ENCODE data around the gene TPST2. TPM values are rescaled to one million over a fixed set of nuclear protein-coding genes. Genes with fewer than 3 reads are reported as not detected.

Gene TPST2
- total RNA-seq, 1 experiment from 2014 or later, result 11.8 TPM

GRCh38 chr22:26558248-26558895 is 31.6 kb downstream of the TPST2 start (continued):
- TF ChIP-seq REST (IDR thresholded peaks at IDR 0.05; ENCODE audit: low read depth) (no peak), TCF7L2 (IDR thresholded peaks at IDR 0.05; ENCODE audit: borderline replicate concordance, extremely low read depth, insufficient read depth, insufficient read length) (no peak), ZNF274 (IDR thresholded peaks at IDR 0.05; ENCODE audit: low read depth, low read length) (no peak), ZBTB33 (IDR thresholded peaks at IDR 0.05; ENCODE audit: extremely low read depth, insufficient replicate concordance, low read length) (no peak)

GRCh38 chr22:26556904-26557303 is 33.0 kb downstream of the TPST2 start:
- DNase-seq (ENCODE audit: low read depth, low spot score), result no peak
- no peak overlapping the region for H3K4me3 ChIP-seq (replicated peaks in 1 of 2; ENCODE audit: low read depth in 1 of 2, low read length in 2 of 2)
- H3K9ac ChIP-seq (ENCODE audit: low read length), result no peak overlapping the region
- no peak overlapping the region for H3K27ac ChIP-seq (ENCODE audit: low read depth, low read length)
- no peaks in the 10 kb centered on the region for H3K27me3 ChIP-seq (ENCODE audit: insufficient read depth, low read length)
- ChIA-PET CTCF (no interaction called here), RAD21 (ENCODE audit: low non-redundant PET in 1 of 2, low total read pairs in 2 of 2, uncharacterized antibody in 2 of 2, unreplicated experiment in 2 of 2) (no interaction called here), POLR2A (no interaction called here)
- no peaks in the 10 kb centered on the region for H3K9me3 ChIP-seq (ENCODE audit: control insufficient read depth in 1 of 2, insufficient read depth in 1 of 2, low read depth in 1 of 2, low read length in 2 of 2)
- H3K4me1 ChIP-seq (ENCODE audit: control insufficient read depth in 1 of 2, insufficient read depth in 2 of 2, low read length in 2 of 2), result peaks cover 2 to 3% of the 10 kb centered on the region in 2 experiments; a peak in 2 of 4 replicates
- H3K79me2 ChIP-seq (ENCODE audit: insufficient read depth, low read length), result no peaks in the 10 kb centered on the region
- no peaks in the 10 kb centered on the region for H3K36me3 ChIP-seq (ENCODE audit: control insufficient read depth in 1 of 2, insufficient read depth in 2 of 2, low read length in 2 of 2)
- H2AFZ ChIP-seq (ENCODE audit: low read depth, low read length, poor library complexity, severe bottlenecking), result no peak overlapping the region
- H3K9me2 ChIP-seq (ENCODE audit: insufficient read depth), result no peaks in the 10 kb centered on the region
- no peak overlapping the region for H3K4me2 ChIP-seq (ENCODE audit: low read length)
- BruUV-seq (replicated peaks), result no TSS peak
- intact Hi-C loops (cut with micrococcal nuclease), result no loop called here
- no peak for ATAC-seq
- no peaks in the 10 kb centered on the region for H4K20me1 ChIP-seq (ENCODE audit: insufficient read depth)
- TF ChIP-seq EGR1 (IDR thresholded peaks at IDR 0.05; ENCODE audit: low read depth) (no peak), TCF7L2 (IDR thresholded peaks at IDR 0.05; ENCODE audit: borderline replicate concordance, extremely low read depth, insufficient read depth, insufficient read length) (no peak), REST (IDR thresholded peaks at IDR 0.05; ENCODE audit: low read depth) (no peak), RAD21 (IDR thresholded peaks at IDR 0.05; ENCODE audit: low read depth) (no peak), SIN3A (IDR thresholded peaks at IDR 0.05; ENCODE audit: low read depth) (no peak), ZNF274 (IDR thresholded peaks at IDR 0.05; ENCODE audit: low read depth, low read length) (no peak), MAX (IDR thresholded peaks at IDR 0.05) (no peak), JUND (IDR thresholded peaks at IDR 0.05) (no peak), CTCF (IDR thresholded peaks at IDR 0.05 in 2 of 3, conservative IDR thresholded peaks at IDR 0.05 in 1 of 3; ENCODE audit: borderline replicate concordance in 1 of 3, insufficient read depth in 1 of 3, low read depth in 2 of 3, low read length in 2 of 3) (no peak), POLR2A (IDR thresholded peaks at IDR 0.05; ENCODE audit: borderline replicate concordance, extremely low read depth, insufficient read depth, insufficient read length) (no peak)

Data from HCT116 (cell line).